NCI-H2171 treated with DMSO at 0.1 percent for 48 hours (cell line): ENCODE results near the gene AQP10.
"Not testable (repeated sequence)": the region's sequence is repeated elsewhere in the genome, so short reads cannot be mapped to it uniquely, and the experiment has no call there.

Source experiments
- DNase-seq: peaks from one replicate; lab custom pipeline; 2025; lab: John Stamatoyannopoulos, UW

The AQP10 gene

GRCh38 chr1:154324241-154324640, 3.3 kb downstream of the AQP10 start:
- no peak for DNase-seq

- peak; percentile 77 for DNase-seq
Observed at GRCh38 chr1:154324669-154325582, 4.0 kb downstream of the AQP10 start, which contains the start of gene ATP8B2. TSS of gene ATP8B2 (plus strand) at chr1:154325525. CDS start at chr1:154328142, 2,617 bp downstream.

GRCh38 chr1:154325583-154326545, 5.0 kb downstream of the AQP10 start:
- DNase-seq = peak; percentile 35

- no peak for DNase-seq
Observed at GRCh38 chr1:154326546-154327465, 5.9 kb downstream of the AQP10 start.

GRCh38 chr1:154327466-154328317, 6.8 kb downstream of the AQP10 start:
- peak; percentile 75 for DNase-seq

GRCh38 chr1:154328318-154329151, 7.6 kb downstream of the AQP10 start:
- peak; percentile 67 for DNase-seq

DNA sequence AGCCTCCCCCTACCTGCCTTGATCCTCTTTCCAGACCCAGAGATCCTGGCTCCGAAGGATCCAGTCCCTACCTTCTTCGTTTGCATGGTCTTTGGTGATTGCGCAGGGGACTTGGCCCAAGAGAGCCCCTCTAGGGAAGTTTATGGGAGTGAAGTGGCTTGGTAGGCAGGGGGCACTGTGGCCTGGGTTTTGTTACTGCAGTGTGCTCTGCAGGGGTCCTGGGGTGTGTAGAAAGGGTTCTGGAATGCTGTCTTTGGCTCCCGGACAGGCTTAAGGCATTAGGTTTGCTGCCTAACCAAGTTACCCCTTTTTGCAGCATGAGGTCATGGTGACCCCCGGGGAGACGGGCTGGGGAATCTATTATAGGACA, 8.2 kb downstream of the AQP10 start:
- DNase-seq = peak; percentile 57

DNA sequence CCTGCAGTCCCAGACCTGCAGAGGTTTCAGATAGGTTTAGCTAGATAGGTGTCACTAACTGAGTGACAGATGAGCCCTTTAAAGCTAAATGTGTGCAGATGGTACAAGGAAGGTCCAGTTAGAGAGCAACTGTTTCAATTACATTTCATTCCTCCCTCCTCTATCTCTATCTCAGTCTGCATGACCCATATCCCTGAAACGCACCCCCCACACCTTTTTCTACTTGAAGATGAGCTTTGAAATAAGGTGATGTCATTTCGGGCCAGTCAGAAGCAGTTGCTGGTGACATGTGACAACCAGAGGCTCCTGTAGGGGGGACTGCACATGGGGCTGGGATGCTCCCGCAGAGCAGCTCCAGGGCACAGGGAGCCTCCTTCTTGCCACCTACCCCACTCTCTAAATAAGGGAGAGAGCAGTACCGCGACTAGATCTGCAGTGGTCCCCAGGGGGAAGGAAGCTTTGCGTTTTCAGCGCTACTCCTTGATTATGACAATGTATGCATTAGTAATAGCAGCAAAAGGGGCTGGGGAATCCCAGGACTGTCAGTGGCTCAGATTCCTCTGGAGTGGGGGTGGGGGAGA, 8.7 kb downstream of the AQP10 start:
- DNase-seq = peak; percentile 71

GRCh38 chr1:154330669-154331068, 9.8 kb downstream of the AQP10 start:
- DNase-seq = no peak

DNA sequence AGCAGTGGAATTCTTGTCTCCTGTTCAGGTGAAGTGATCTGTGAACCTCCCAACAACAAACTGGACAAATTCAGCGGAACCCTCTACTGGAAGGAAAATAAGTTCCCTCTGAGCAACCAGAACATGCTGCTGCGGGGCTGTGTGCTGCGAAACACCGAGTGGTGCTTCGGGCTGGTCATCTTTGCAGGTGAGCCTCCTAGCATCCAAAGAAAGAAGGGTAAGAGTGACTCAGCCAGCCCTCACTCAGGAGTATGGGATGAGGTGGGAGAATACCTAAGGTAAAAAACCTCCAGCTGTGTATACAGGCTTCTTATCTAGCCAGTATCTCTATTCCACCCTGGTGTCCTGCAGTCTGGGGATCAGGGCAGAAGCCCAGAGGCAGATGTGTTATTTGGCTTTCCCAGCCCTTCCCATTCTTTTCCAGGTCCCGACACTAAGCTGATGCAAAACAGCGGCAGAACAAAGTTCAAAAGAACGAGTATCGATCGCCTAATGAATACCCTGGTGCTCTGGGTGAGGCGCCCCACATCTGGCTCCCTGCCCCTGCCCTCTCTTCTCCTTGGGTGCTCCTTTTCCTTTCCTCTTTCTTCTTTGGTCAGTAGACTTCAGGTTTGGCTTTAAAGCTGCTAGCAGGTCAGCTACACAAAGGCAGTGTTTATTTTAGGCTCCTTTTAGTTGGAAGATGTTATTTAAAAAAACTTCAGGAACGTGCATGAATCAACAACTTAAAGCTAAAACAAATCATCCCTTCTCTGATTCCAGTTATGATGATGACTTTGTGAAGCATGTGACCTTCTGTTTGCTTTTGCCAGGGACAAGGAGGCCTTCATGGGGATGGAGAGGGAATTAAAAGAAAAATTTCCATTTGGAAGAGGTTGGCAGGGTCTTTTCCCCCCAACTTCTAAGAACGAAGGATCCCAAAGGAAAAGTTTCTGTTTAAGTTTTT, 13.5 kb downstream of the AQP10 start:
- no peak for DNase-seq

DNA sequence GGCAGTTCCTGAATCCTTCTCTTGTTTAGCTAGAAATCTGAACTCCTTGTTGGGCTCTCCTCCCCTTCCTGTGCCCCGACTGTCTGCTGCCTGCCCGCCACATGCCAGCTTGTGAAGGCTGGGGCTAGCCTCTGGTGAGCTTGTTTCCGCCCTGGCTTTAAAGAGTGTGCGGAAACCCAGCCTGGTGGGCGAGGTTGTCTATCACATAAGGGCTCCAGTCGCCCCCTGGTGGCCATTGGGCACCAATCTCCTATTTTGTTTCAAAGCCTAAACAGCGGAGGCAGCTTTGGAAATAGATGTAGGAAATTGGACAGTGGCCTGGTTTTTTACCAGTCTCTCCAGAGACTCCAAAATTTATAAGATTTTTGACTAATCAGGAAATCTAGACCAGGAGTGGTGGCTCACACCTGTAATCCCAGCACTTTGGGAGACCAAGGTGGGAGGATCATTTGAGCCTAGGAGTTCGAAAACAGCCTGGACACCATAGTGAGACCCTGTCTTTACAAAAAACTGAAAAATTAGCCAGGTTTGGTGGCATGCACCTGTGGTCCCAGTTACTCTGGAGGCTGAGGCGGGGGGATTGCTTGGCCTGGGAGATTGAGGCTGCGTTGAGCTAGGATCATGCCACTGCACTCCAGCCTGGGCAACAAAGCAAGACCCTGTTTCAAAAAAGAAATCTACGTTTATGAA, 14.3 kb downstream of the AQP10 start:
- peak; percentile 75 for DNase-seq

DNA sequence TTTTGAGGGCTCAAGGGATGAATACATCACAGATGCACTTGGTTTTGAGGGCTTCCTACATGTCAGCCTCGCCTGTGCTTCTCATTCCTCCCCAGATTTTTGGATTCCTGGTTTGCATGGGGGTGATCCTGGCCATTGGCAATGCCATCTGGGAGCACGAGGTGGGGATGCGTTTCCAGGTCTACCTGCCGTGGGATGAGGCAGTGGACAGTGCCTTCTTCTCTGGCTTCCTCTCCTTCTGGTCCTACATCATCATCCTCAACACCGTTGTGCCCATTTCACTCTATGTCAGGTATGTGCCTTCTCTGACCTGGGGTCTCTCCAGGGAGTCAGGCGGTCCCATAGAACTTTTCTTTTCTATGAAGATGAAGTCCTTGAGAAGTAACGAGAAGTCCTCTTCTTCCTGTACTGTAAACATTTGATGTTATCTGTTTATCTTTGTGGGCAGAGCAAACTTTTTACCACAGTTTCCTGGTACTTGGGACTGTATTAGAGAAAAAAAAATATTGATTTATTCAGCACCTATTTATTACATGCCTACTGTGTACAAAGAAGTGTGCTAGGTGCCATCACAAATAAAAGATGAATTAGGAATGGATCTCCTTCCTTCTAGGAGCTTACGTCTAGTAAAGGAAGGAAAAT, 16.5 kb downstream of the AQP10 start:
- DNase-seq = no peak

GRCh38 chr1:154338875-154339274, 18.0 kb downstream of the AQP10 start:
- no peak for DNase-seq

GRCh38 chr1:154341366-154341765, 20.5 kb downstream of the AQP10 start:
- DNase-seq = not testable (repeated sequence)

DNA sequence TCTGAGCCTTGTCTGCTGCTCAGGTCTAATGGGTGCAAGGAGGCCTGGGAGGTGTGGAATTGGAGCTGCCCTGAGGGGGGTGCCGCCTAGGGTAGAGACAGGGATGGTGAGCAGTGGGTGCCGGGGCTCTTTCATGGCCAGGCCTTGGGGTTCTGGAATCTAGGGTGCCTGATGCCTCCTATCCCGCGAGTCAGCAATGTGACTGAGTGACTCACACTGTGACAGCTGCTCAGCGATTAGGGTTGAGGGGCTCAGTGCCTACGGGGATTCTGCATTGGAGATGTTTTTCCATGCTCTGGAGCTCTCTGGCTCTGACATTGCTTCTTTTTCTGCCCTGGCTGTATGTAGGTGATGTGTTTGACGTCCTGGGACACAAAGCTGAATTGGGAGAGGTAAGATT, 21.2 kb downstream of the AQP10 start:
- DNase-seq = no peak

DNA sequence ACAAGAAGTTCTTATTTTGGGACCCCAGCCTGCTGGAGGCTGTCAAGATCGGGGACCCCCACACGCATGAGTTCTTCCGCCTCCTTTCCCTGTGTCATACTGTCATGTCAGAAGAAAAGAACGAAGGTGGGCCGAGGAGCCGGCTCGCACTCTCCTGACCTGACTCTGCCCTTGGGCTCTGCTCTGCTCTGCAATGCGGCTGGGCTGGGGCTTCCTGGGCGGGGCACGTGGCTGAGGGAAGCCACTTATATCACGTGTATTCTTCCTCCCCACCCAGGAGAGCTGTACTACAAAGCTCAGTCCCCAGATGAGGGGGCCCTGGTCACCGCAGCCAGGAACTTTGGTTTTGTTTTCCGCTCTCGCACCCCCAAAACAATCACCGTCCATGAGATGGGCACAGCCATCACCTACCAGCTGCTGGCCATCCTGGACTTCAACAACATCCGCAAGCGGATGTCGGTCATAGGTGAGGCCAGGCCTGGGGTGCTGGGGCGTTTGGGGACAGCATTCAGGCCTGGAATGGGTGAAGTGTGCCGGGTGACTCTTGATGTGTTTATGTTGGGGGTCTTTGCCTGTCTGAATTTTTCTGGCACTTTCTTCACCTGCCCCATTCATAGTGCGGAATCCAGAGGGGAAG, 22.1 kb downstream of the AQP10 start:
- DNase-seq = no peak
